T-helper 22 cell (primary cell): Measurements from ENCODE around the gene DLEC1.
"Not testable (repeated sequence)": the region's sequence is repeated elsewhere in the genome, so short reads cannot be mapped to it uniquely, and the experiment has no call there.

Experiments used
- DNase-seq: peaks from one replicate; pipeline ENCODE4 v3.0.0-alpha.2; 2020; ENCODE audit warnings: low read depth

Gene DLEC1

DNA sequence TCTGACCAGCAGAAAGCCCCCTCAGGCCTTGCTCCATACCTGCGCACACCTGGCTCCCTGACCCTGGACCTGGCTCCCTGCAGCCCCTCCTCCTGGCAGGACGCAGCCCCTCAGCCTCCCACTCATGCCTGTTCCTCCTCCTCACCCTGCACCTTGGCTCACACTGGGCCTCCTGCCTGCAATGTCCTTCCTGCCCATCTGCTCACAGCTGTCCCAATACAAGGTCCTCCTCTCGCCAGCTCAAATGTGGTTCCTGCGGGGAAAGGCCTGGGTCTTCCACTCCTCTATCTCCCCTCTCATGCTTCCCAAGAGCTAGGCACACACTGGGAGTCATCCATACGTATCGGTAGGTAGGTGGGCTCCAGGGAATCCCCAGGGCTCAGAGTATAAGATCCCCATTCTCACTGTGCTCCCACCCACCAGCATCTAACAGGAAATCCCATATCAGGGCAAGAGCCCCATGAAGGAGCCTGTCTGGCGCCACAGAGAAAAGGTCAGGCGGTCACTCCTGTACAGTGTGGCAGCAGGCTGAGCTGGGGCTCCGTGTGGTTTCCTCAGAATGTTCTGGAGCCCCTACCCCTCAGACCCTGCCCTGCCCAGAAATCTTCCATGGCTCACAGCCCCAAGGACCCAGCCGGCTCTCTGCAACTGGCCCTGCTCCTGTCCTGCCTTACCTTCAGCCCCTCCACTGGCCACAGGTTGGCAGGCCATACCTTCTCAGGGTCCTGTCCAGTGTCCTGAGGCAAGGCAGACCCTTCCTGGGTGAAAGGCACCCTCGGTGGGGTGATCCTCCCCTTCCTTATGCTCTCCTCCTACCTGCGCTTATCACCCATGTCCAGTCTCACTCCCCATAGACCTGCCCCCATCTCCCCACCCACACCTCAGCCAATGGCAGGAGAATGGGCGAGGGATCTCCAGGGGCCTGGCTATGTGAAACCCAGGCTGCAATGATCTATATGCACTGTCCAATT lies 20.4 kb upstream of the DLEC1 start:
- DNase-seq = no peak

GRCh38 chr3:38019658-38020341 lies 19.2 kb upstream of the DLEC1 start:
- no peak for DNase-seq

DNA sequence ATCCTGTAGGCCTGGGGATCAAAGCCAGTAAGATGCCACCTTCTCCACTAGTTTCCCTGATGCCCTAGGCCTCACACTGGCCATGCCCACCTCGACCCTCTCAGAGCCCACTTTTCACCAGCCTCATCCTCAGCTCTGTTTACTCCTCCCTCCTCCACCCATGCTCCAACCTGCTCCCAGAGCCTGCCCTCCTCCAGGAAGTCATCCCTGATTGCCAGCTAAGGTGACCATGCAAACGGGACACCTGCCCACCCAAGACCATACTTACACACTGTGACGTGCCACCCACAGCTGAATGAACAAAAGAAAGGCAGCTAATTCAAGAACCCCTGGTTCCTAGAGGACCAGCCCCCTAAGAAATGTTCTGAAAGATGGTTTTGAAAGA lies 18.7 kb upstream of the DLEC1 start:
- DNase-seq = no peak

DNA sequence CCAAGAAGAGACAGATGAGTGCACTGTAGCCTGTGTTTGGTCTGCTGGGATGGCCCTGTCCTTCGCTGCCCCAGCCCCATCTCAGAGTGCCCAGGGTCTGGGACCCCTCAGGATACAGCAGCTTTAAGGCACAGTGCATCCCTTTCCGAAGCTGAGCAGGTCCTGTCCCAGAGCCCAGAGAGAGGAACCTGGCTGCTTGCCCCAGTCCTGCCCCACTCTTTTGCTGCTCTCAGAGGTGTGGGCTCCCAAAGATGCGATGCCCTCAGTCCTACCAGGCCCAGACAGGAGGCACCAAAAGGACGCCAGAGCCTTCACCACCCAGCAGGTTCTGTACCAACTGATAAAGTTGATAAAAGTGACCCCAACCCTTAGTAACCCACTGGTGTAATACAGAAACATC lies 17.8 kb upstream of the DLEC1 start:
- DNase-seq = no peak

- no peak for DNase-seq
Measured at GRCh38 chr3:38022301-38022700, 16.7 kb upstream of the DLEC1 start.

GRCh38 chr3:38022896-38023709 lies 15.9 kb upstream of the DLEC1 start:
- DNase-seq = no peak

DNA sequence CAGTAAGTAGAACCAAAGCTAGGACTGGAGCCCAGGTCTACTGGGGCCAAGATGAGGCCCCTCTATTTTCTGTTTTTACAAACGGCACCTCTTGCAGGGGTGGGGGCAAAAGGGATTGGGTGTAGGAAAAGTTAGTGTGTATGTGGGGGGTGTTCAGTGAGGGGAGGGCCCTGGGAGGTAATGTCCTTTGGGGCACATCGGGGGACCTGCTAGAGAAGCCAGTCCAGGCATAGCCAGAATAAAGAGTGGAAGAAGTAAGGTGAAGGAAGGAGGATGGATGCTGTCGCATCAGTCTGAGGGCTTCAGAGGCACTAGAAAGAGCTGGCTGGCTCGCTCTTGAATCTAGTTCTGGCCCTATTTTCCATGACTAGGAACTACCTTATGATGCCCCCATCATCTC lies 12.2 kb upstream of the DLEC1 start:
- DNase-seq = no peak

DNA sequence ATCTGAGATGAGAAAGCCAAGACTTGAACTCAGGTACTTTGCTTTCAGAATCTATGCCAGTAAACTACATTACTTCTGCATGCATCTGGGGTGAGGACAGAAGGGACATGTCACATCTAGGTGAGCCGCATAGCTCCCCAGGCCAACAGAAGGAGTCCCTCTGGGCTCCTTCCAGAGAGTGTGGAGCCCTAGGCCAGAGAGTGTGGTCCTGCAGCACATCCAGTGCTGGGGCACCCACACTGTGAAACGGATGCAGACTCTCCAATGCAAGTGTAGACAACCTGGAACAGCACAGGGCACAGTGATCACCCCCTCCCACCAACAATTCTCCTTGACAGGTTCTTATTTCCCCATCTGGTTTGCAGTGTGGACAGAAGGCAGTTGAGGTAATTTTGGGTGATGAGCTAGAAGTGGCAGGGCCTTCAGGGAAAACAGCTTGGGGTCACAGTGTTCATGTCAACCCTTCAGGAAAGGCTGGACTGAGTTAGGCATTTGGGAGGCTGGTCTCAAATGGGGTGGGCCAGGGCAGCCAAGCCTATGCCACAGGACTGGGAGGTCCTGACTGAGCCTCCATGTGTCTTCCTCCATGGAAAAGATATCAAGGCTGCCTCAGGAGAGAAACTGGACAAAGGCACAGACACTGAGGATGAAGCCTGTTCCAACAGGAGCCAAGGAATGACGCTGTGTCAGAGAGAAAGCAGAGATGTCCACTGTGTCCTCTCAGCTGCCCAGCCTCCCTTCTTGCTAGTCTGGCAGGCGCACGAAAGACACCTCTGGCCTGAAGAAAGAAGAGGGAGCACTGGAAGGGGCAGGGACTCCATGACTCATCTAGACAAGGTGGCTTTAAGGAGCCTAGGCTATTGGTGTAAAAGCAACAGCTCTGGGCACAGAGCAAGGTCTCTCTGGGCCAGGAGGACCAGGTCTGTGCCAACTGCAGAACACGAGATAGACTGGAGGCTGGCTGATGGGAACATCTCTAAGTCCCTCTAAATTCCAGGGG lies 11.2 kb upstream of the DLEC1 start:
- DNase-seq = no peak

GRCh38 chr3:38028621-38029361 lies 10.2 kb upstream of the DLEC1 start:
- DNase-seq = no peak

GRCh38 chr3:38029400-38030125 lies 9.4 kb upstream of the DLEC1 start, which contains the start of gene PLCD1:
PLCD1 (minus strand) TSS chr3:38029642; CDS start chr3:38029539, 103 bp downstream.
- peak; percentile 53 for DNase-seq

DNA sequence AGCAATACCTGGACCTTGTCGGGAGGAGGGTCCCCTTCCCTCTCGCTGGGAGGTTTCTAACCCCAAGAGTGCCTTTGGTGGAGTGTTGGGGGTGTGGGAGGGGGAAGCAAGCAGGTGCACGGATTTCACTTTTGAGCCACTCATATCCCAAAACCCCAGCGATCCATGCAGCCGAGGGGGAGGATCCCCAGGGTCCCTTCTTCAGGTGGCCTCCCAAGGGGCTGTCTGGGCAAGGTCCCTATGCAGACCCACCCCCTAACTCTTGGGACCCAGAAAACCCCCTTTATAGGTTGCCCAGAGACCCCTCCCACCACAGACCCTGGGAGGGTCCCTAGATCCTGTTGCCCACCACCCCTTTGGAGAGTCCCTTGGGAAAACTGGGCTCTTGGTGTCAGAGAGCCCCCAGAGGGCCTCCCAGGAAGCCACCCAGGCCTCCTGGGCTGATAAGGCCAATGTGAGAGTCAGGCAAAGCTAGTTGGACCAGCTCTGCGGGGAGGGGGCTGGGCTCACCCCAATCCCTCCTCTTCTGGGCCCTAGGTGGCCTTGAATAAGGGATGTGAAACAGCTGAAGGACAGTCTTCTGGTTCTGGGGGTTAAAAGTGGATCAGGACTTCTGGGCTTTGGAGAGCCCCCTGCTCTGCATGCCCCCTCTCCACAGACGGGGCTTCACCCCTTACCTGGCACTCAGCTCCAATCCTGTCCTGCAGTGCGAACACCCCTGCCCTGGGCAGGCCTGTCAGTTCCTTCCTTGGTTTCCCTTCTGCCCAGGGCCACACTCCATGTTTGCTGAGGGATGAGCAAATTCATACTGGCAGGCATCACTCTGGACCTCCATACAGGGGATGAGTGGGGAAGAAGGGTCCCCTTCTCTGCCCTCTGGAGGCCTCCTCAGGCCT lies 8.6 kb upstream of the DLEC1 start:
- DNase-seq = no peak

DNA sequence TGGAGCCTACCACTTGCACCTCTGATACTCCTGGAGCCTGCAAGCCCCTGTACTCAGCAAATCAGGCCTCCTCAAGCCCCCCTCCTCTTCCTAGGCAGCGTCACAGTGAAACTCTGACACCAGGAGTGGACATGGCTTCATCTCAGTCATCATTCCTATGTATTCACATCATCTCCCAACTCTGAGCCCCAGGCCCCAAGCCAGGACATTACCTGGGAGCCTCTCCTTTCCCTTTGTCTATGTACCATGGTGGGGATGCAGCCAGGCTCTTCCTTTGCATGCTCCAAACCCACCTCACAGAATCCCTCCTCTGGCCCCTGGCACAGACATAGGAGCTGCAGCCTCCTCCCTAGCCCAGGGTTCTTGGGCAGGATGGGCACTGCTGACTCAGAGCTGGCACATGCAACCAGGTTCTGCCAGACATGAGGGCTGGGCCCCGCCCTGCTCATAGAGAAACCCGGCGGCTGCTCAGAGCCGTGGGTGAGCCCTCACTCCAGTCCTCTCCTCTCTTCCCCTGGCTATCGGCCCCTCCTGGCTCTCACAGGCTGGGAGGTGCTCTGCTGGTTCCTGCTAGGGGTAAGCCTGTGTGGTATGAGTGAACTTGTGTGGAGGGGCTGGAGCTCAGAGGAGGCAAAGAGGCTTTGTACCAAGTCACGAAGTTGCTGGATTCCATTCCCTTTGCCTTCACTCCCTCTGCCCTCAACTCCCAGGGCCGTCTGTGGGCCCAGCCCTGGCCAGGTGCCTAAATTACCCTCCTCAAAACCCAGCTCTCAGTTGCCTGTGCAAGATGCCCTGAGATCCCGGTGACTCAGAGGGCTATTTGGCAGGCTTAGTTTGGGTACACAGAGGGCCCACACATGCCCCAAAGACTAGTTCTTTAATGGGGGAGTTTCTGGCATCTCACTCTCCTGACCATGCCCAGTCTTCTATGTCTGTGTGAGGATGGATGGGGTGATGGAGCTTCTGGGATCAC lies 7.7 kb upstream of the DLEC1 start:
- peak; percentile 38 for DNase-seq

DNA sequence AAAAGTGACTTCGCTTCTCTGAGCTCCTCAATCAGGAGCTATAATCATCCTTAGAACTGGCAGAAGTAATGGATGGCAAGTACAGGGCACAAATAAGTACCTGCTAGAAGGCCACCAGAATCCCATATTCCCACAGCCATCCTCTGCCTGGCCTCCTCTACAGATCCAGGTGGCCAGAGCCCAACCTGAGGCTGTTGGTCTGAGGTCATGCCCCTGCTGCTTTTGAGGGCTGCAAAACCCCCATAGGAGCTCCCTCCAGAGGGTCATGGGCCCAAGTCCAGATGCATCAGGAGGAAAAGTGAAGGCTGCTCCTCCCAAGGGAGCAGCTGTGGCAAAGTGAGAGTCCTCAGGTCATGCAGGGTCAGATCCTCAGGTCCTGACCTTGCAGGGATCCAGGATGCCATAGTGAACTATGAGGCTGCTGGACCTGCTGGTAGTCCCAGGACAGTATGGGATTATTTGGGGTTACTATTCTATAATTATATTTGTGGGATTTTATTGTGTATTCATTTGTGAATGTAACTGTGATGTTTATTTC lies 6.6 kb upstream of the DLEC1 start:
- no peak for DNase-seq

- DNase-seq = not testable (repeated sequence)
Measured at GRCh38 chr3:38033586-38033985, 5.4 kb upstream of the DLEC1 start.

DNA sequence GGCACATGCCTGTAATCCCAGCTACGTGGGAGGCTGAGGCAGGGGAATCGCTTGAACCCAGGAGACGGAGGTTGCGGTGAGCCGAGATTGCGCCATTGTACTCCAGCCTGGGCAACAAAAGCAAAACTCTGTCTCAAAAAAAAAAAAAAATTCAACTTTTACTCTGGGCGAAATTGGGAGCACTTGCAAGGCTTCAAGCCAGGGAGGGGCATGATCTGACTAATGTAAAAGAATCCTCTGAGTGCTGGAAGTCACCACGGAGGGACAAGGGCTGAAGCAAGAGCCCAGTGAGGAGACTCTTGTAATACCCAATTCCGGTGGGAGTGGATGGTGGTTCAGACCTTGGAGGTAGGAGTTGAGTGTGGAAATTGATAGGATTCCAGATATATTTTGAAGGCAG lies 4.7 kb upstream of the DLEC1 start:
- DNase-seq = not testable (repeated sequence)

- no peak for DNase-seq
Measured at GRCh38 chr3:38036286-38036685, 2.7 kb upstream of the DLEC1 start.

DNA sequence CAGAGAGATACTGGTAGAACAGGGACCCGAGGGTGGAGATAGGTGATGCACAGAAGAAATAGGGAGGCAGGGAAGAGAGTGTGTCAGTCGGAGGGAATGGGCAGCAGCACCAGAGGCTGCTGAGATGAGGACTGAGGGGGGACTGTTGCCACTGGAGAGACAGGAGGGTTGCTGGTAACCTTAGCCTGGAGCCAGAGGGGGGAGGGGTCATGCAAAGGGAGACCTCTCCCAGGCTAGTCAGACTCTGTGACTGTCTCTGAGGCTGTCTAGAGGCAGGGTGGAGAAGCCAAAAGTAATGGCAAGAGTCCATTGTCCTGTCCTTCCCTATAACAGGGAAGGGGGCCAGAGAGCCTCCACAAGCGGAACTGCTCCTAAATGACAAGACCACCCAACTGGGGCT lies 2.1 kb upstream of the DLEC1 start:
- no peak for DNase-seq
